Activated CD4-positive, CD25-positive, alpha-beta regulatory T cell treated with anti-CD3 and anti-CD28 coated beads, Interleukin-2, amount 50 U/mL, for 16 hours (primary cell): Measurements from ENCODE around the gene CDHR1.

Experiments
- DNase-seq: peaks from one replicate; pipeline ENCODE4 v3.0.0-alpha.2; 2020; ENCODE audit warnings: low read depth, low spot score

CDHR1 gene

DNA sequence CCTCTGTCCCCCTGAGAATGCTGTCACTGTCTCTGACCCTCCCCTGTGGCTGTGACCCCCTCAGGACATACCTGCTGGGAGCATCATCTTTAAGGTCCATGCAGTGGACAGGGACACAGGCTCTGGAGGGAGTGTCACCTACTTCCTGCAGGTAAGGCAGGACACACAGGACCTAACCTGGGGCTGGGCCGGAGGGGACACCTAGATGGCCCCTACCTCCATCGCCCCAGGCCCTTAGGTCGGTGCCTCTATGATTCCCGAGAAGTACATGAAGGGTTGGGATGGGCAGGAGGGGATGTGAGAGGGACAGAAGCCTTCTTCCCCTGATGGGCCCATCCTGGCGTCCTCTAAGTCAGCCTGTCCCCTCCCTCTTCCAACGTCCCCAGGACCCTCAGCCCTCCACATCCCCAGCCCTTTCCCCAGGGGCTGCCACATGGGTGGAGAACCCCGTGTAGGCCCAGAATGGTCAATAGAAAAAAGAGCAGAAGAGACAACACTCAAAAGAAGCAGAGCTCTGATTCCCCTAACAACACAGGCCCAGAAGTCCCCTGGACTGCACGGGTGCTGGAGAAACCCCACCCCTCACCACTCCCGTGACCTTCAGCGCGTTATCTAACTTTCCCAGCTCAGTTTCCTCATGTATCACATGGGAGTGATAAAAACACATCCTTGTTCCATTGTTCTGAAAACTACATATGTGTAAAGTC lies 6.4 kb downstream of the CDHR1 start:
- DNase-seq = no peak

DNA sequence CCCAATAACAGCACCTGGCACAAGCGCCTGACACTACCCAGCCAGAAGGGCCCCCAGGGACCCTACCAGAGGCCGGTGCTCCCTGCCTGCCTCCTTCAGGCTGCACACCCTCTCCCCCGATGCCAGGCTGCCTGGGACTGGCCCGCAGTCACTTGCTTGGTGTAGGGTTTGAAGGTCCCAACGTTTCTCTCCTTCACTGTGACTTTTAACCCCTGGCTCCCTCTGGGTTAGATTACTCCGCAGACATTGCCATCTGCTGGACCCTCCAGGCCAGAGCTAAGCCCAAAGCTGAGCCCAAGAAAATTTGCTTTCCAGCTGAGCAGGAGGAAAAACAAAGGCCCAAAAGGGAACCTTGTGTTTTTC lies 6.9 kb downstream of the CDHR1 start:
- no peak for DNase-seq

DNA sequence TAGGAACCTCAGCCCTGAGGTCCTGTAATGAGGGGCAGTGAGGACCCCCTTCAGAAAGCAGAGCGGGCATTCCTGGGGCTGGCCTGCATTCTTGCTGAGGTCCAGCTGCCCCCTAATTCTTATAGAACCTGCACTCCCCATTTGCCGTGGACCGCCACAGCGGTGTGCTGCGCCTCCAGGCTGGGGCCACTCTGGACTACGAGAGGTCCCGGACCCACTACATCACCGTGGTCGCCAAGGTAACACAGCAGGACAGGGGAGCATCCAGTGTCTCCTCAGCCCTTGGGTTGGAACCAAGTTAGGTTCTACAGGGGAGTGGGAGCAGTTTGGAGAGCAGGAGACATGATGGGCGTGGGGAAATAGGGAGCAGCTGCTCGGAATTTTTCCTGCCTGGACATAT lies 7.3 kb downstream of the CDHR1 start:
- no peak for DNase-seq

DNA sequence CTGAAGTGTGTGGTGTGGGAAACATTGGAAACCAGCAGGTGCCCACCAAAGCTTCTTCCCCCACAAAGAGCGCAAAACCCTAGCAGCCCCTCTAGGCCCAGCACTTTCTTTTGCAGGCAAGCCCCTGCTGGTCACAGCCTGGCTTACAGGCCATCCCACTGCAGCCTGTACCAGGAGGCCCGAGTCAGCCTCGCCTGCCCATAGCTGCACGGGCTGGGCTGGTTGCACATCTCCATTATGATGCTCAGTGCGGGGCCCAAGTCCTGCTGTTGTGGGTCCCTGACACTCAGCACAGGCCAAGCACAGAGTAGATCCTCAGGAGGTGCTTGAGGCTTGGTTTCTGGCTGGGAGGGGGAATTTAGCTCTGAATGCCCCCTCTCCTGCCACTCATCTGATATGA lies 8.0 kb downstream of the CDHR1 start:
- DNase-seq = no peak

DNA sequence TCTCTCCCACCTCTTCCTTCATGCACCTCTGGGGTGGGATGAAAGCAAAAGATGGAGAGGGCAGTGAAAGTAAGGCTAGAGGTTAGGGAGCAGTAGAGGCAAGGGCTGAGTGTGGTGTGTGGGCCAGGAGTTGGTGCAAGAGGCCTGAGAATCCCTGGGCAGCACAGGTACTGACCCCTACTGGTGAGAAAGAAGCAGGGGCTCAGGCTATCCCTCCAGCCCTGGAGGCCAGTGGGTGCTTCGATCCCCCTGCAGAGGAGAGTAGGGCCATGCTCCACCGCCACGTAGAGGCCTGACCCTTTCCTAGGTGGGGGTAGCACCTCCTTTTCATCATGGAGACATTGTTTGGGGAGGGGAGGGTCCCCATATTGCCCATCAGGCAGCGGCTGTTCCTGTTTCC lies 9.8 kb downstream of the CDHR1 start:
- DNase-seq = no peak

DNA sequence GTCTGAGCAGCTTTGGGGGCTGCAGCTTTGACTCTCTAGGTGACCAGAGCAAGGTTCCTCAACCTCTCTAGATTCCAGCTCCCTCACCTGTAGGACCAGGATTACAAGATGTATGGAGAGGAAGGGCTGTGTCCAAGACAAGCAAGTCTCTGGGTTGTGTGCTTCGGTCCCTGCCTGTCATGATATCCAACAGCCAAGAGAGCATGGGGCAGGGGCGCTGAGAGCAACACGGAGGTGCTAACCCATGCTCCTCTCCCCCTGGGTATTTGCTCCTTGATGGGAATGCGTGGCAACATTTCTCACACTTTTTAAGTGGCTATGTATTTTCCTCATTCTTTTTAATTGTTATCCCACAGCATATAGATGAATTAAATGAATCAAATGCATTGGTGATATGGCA lies 10.3 kb downstream of the CDHR1 start:
- no peak for DNase-seq

DNA sequence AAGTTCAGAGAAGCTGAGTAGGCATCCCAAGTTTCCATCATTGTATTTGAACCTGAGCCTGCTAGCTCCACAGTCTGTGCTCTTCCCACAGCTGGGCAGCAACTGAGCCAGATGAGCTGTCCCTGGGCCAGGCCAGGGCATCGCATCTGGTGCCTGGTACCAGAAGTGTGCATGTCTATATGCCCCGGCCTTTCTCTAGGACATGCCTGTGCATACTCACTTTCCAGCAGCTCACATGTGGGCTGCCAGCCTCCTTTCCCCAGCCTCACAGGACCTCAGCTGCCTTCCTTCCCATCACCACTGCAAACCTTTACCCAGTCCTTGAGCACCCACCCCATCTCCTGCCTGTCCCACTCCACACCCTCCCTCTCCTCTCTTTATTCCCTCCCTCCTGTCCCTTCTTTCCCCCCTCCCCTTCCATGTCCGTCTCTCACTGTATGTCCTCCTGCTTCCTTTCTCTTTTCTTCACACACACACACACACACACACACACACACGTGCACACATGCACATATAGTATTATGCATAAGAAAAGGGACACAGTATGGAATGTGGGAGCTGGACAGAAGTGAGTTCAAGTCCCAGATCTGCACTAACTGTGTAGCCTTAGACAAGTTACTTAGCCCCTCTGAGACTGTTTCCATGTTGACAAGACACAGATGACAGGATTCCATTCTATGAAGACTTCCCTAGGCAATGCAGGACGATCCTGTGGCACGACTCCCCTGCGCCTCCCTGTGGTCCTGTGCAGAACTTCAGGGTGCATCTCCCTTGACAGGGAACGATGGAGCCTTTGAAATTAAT lies 10.9 kb downstream of the CDHR1 start:
- no peak for DNase-seq

DNA sequence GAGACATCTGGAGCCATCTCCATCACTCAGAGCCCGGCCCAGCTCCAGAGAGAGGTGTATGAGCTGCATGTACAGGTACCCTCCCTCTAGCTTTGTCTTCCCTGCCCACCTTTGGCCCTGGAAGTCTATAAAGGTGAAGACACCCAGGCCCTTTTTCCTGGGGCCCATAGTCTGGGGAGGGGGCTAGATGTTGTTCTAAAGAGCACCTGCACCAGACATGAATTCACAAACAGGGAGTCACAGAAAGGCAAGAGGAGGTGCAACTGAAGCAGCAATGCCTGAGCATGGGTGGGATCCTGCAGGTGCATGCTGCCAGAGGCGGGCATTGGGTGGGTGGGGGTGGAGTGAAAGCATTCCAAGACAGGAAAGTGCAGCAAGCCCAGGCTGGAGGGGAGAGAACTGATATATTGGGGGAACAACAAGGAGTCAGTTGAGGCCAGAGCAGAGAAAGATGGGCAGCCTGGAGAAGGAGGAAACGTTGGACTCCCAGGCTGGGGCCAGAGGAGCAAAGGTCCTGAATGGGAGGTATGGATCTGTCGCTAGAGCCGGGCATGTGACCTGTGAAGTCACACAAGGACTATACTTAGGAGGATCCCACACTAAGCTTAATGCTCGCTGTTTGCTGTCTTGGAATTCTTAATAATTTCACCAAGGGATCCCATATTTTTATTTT lies 11.7 kb downstream of the CDHR1 start:
- no peak for DNase-seq

DNA sequence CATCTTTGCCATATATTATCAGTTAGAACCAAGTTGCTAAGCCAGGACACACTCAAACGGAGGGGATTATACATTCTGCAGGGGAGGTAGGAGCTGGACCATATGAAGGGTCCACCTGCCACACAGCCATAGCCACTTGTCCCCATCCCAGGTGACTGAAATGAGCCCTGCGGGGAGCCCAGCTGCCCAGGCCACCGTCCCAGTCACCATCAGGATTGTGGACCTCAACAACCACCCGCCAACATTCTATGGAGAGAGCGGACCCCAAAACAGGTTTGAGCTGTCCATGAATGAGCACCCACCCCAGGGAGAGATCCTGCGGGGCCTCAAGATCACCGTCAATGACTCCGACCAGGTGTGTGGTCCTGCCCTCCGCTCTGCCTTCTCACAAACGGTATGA lies 13.7 kb downstream of the CDHR1 start:
- no peak for DNase-seq

DNA sequence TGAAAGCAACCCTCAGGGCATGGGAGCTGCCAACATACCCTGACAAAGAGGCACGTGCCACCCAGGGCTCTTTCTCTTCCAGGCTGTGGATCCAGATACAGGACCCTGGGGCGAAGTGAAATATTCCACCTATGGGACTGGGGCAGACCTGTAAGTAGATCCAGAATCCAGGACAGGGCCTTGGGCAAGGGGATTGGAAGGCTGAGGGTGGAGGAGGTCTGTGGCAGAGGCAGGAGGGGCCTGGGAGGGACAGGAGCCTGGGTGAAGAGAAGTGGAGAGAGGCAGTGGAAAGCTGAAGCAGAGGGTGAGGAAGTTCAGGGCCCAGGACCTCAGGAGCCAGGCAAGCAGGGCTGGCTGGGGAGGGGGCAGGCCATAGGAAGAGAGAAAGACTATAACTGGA lies 17.2 kb downstream of the CDHR1 start:
- no peak for DNase-seq

DNA sequence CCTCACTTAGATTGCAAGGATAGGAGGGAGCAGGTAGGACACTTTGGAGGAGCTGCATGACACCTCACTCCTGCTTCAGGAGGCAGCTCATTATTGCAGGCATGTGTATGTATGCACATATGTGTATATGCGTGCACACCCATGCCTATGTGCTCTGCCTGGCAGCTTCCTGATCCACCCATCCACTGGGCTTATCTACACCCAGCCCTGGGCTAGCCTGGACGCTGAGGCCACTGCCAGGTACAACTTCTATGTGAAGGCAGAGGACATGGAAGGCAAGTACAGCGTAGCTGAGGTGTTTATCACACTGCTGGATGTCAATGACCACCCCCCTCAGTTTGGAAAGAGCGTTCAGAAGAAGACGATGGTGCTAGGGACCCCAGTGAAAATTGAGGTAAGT lies 17.7 kb downstream of the CDHR1 start:
- DNase-seq = no peak

DNA sequence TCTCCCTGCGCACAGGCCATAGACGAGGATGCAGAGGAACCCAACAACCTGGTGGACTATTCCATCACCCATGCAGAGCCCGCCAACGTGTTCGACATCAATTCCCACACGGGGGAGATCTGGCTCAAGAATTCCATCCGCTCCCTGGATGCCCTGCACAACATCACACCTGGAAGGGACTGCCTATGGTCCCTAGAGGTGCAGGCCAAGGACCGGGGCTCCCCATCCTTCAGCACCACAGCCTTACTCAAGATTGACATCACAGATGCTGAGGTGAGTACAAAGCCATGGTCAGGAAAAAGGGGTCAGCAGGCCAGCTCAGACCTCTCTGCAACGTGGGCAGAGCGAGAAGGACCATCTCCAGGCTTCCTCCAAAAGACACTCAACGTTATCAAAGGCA lies 18.7 kb downstream of the CDHR1 start:
- no peak for DNase-seq

DNA sequence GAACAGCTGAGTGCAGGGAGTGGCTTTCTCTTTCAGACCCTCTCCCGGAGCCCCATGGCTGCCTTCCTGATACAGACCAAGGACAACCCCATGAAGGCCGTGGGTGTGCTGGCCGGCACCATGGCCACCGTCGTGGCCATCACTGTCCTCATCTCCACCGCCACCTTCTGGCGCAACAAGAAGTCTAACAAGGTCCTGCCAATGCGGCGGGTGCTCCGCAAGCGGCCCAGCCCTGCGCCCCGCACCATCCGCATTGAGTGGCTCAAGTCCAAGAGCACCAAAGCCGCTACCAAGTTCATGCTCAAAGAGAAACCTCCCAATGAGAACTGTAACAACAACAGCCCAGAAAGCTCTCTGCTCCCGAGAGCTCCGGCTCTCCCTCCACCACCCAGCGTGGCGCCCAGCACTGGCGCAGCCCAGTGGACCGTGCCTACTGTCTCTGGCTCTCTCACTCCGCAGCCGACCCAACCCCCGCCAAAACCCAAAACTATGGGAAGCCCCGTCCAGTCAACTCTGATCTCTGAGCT lies 19.8 kb downstream of the CDHR1 start:
- no peak for DNase-seq

DNA sequence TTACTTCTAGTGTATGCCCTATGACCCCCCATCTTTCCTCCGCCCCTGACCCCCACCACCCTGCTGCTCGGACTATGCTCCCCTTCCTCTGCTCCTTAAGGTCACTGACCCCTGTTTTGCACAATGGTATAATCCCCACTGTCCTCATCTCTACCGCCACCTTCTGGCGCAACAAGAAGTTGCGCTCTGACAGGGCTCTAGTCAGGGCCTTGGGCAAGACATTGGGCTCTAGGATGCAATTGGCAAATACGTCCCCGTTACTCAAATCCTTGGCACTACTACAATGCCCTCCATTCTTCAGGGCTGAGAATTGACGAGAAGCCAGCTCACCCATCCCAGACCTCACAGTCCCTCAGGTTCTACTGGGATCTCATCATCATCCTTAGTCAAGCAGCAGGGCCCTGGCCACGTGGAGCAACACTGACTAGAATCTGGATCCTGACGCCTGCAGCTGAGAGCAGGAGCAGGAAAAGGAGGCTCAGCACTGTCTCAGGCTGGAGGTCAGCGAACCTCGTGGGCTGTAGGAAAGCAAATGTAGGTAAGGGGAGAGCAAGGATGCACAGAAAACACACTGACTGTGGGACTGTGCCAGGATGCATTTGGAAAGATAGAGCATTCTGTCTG lies 20.4 kb downstream of the CDHR1 start:
- no peak for DNase-seq

DNA sequence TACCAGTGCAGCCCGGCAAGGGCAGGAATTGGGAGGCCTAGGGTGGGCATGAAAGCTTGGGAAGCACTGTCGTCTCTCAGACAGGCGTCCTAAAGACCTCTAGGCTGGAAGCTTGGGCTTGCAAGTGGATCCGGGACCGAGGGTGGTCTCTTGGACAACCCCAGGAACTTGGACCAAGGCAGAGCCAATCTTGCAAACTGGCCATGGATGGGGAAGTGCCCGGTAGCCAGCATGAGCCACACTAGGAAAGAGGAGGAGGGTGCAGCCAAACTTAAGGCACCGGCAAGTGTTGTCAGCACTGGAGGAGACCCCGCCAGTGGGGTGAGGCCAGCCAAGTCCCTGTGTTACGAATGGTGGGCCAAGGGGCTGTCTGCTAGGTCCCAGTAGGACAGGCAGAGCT lies 22.5 kb downstream of the CDHR1 start:
- DNase-seq = no peak

DNA sequence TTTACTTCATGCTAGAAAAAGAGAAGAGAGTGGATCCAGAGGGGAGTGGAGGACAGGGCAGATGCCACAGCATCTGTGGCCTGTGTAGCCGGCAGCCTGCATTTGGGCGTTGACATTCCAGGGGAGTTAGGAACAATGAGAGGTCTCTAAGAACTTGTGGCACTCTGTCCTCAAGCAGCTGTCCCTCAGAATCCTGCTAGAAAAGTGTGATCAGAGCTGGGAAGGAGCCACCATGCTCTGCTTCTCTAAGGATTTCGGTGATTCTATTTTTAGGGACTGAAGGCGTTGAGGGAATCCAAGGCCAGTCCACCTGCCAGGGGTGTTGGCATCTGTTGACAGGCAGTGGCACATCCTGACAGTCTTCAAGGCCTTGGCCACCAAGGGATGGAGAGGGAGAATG lies 23.4 kb downstream of the CDHR1 start:
- no peak for DNase-seq

DNA sequence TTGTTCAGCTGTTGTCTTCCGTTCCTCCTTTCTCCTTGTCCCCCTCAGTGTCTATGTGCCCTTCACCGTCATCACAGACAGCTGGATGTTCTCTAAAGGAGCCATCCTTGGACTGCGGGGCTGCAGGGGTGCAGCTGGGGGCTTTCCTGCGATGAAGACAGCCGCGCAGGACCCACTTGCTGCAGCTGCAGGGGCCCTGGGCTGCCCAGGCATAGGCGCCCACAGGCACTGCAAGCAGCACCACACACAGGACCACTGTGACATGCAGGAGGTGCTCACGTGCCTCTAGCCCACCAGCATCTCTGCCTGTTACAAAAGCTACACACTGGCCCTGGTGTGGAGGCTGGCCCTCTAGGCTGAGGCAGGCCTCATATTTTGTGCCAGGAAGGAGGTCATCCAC lies 27.6 kb downstream of the CDHR1 start:
- DNase-seq = no peak

DNA sequence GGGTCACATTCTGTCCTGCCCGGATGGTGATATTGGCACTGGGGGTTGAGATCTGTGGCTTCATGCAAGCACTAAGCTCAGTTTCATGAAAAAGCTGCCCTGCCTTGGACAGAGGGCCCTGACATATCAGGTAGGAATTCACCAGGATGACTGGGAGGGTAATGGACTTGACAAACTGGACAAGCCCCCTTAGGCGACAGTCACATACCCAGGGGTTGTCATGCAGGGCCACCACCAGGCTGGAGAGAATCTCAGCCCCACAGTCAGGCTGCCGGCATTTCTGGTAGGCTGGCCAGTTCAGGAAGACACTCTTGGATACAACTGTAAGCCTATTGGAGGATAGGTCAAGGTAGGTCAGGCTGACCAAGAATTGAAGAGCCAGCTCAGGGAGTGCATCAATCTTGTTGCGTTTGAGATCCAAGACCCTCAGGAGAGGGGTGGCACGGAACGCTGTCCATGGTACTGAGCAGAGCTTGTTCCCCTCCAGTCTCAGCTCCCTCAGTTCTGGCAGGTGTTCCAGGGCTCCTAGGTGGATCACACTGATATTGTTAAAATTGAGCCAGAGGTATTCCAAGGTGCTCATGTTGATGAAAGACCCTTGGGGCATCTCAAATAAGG lies 30.2 kb downstream of the CDHR1 start:
- no peak for DNase-seq

DNA sequence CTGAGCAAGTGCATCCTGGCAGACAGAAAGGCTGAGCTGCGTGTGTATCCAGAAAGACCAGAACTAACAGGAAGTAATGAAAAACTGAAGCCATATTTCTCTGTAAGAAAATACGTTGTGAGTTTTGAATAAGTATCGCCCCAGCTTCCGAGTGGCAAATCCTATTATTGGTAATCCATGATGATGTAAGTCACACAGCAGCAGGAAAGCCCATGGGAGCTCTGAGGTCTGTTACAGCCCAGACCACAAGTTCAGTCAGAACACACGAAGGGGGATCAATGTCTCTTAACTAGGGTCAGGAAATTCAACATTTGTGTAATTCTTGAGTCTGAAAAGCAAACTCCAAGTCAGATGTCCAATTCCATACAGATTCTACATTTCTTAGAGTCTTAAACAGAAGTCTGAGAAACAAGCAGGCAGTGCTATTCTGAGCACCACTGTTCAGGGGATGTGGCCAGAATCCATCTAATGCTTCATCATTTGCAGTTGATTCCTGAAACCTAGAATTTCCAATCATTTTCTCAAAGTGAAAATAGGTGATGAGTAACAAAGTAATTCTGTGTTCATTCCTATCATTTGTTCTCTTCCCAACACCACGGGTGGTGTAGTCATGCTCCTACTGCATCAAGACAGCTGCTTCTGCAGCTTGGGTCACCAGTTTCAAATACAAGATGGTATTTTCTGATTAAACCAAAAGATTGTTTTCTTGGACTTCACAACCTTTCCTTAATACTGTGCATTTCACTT lies 31.3 kb downstream of the CDHR1 start, which contains the start of gene LRIT2:
Gene LRIT2, minus strand, starts transcription at position 118 of the 747 bp plus-strand sequence. Its CDS starts 24 bp downstream, at position 94.
- no peak for DNase-seq

DNA sequence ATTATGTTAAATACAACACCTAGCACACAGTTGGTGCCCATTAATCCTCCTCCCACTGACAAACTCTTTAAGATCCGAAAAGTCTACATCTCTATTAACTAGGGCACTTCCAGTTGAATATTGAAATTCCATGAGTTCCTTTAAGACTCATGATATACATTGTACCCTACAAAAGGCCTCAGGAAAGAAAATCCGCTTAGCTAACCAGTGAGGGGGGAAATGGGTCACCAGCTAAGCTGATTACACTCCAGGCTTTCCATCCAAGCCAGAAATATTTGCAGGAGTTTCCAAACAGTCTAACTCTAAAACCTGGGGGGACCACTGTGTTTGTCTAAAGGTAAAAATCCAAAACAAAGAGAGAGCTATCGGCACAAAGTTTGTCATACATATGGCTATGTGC lies 32.3 kb downstream of the CDHR1 start:
- no peak for DNase-seq

DNA sequence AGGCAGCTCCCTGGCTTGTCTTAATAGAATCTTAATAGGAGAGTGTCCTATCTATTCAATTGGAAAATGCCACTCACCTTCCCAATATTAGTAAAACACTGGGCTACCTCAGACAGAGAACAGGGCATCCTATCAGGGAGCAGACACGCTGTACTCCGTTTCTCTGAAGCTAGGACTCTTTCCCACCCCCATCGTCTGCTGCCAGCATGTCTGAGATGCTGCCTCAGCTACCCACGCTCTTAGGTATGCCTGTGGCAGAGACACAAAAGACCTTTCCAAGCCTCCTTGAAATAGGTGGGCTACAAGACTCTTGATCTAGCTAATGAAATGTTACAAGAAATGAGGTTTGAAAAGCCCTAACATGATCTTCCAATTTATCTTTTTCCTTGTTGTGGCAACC lies 33.5 kb downstream of the CDHR1 start:
- DNase-seq = no peak
